Measurements from ENCODE around the gene CLEC14A.

GRCh38 chr14:38207377-38207735 lies 48.5 kb downstream of the CLEC14A start:
- no peak for TF ChIP-seq CTCF (conservative IDR thresholded peaks at IDR 0.05; ENCODE audit: low read depth, low read length)
- no peak for TF ChIP-seq EZH2 (IDR thresholded peaks at IDR 0.05; ENCODE audit: borderline replicate concordance, low read depth, low read length, poor library complexity, severe bottlenecking)
